BJ (cell line): Measurements from ENCODE around the gene PAK3. TPM values are rescaled to one million over a fixed set of nuclear protein-coding genes. Genes with fewer than 3 reads are reported as not detected.

Experiments
- CTCF ChIA-PET: fragments of 350-600 bp; formaldehyde crosslinking; extraction: SDS; loops from one replicate; lab custom pipeline; 2021; ENCODE audit warnings: antibody characterized with exemption, inconsistent platforms; lab: Yijun Ruan, JAX
- POLR2A ChIA-PET: fragments of 300-600 bp; sonication (Branson Sonifier 250); formaldehyde crosslinking; extraction: SDS; loops from one replicate; lab custom pipeline; 2021; ENCODE audit warnings: antibody characterized with exemption; lab: Charles Lee
- DNase-seq: peaks from one replicate; pipeline ENCODE4 v3.0.0-alpha.2; 2011; ENCODE audit warnings: low read depth
- H3K27me3 ChIP-seq: 2 replicates; pipeline ENCODE4 v1.6.0; 2011; ENCODE audit warnings: low read length; ENCODE audit not compliant: control insufficient read depth, insufficient read depth
- H3K36me3 ChIP-seq: 2 replicates; pipeline ENCODE4 v1.5.1; 2011; ENCODE audit warnings: low read length; ENCODE audit not compliant: control insufficient read depth, insufficient read depth
- H3K4me3 ChIP-seq: 2 replicates; pipeline ENCODE4 v1.5.1; 2011; ENCODE audit warnings: low read depth, mild to moderate bottlenecking, control low read depth, low read length
- CTCF ChIP-seq: IDR thresholded peaks from 2 replicates; pipeline ENCODE4 v1.5.1; 2011; ENCODE audit warnings: low read depth, mild to moderate bottlenecking, control low read depth, inconsistent platforms, low read length, moderate library complexity; ENCODE audit not compliant: insufficient read depth
- polyA plus RNA-seq: library from polyadenylated mRNA; depleted of rRNA; stranded (reverse); fragments of >200 nt; gene quantifications from 2 replicates; pipeline ENCODE4 v1.2.3, GENCODE V29; 2011

PAK3 gene
- polyA plus RNA-seq, 1 experiment = 0.16 TPM

- Histone ChIP-seq H3K4me3 (no peak overlapping the region), H3K27me3 (no peaks in the 10 kb centered on the region), H3K36me3 (no peaks in the 10 kb centered on the region)
- DNase-seq = no peak
- TF ChIP-seq CTCF = no peak
- ChIA-PET CTCF (no interaction called here), POLR2A (no interaction called here)
Measured at GRCh38 chrX:111116666-111117065, 20.7 kb downstream of the PAK3 start.

DNA sequence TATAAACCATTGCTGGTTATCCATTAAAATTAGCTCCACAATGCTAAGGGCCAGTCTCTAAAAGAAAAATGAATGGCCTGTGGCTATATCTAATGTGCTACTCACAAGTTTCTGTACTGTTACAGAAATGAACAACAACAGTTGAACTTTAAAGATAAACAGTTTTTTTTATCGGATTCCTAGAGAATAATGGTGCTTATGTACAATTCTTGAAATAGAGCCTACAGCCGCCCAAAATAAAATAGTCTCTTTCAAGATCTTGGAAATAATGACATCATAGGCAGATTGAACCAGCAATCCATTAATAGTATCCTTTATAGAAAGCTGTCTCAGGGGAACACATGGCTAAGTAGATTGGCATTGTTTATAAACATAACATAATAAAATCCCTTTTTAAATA lies 23.4 kb downstream of the PAK3 start:
- POLR2A ChIA-PET = no interaction called here
- H3K27me3 ChIP-seq = no peaks in the 10 kb centered on the region
- no peak for TF ChIP-seq CTCF
- CTCF ChIA-PET = no interaction called here
- DNase-seq = no peak
- H3K4me3 ChIP-seq = no peak overlapping the region
- H3K36me3 ChIP-seq = no peaks in the 10 kb centered on the region

DNA sequence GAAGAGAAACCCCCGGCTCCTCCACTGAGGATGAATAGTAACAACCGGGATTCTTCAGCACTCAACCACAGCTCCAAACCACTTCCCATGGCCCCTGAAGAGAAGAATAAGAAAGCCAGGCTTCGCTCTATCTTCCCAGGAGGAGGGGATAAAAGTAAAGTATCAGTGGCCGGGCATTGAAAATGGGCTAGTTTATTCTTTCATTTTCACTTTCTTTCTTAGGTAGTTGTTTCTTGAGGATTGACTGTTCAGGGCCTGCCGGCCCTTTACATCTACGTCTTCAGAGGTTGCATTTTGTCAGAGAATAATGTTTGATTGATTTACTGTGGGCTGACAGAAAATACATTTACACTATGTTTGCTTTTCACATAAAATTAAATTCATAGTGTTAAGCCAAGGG lies 27.1 kb downstream of the PAK3 start:
- POLR2A ChIA-PET = no interaction called here
- DNase-seq = no peak
- CTCF ChIA-PET = no interaction called here

GRCh38 chrX:111123606-111124179 lies 27.7 kb downstream of the PAK3 start:
- no peak for DNase-seq
- ChIA-PET POLR2A (no interaction called here), CTCF (no interaction called here)
- no peaks in the 10 kb centered on the region for H3K27me3 ChIP-seq
- H3K36me3 ChIP-seq = no peaks in the 10 kb centered on the region
- TF ChIP-seq CTCF = no peak
- H3K4me3 ChIP-seq = no peak overlapping the region

More for the DNA sequence above, 27.1 kb downstream of the PAK3 start:
- Histone ChIP-seq H3K27me3 (no peaks in the 10 kb centered on the region), H3K4me3 (no peak overlapping the region), H3K36me3 (no peaks in the 10 kb centered on the region)
- TF ChIP-seq CTCF = no peak

GRCh38 chrX:111124418-111124817 lies 28.4 kb downstream of the PAK3 start:
- Histone ChIP-seq H3K36me3 (no peaks in the 10 kb centered on the region), H3K4me3 (no peak overlapping the region), H3K27me3 (no peaks in the 10 kb centered on the region)
- TF ChIP-seq CTCF = no peak
- no peak for DNase-seq
- ChIA-PET CTCF (no interaction called here), POLR2A (no interaction called here)
